WTC11 (cell line): ENCODE results near the gene RXRA. TPM values are rescaled to one million over a fixed set of nuclear protein-coding genes. Genes with fewer than 3 reads are reported as not detected.

Experiments used
- ATAC-seq: fragments of 200-7000 bp; cut with Tn5 transposase; 2 replicates; pipeline ENCODE4 v1.10.0; 2021; ENCODE audit warnings: mild to moderate bottlenecking, moderate library complexity
- CTCF ChIA-PET: fragments of 300-600 bp; sonication (Branson Sonifier 250); formaldehyde crosslinking; loops from one replicate; lab custom pipeline; 2021; ENCODE audit warnings: antibody characterized with exemption; lab: Charles Lee
- POLR2A ChIA-PET: fragments of 350-600 bp; sonication (Branson Sonifier 250); formaldehyde crosslinking; loops from one replicate; lab custom pipeline; 2021; ENCODE audit warnings: antibody characterized with exemption; lab: Charles Lee
- DNase-seq: peaks from one replicate; pipeline ENCODE4 v3.0.0; 2021; ENCODE audit warnings: low spot score
- H3K27ac Mint-ChIP-seq: 2 replicates; pipeline ENCODE4 v1.8.0; 2021; ENCODE audit warnings: mixed read lengths
- H3K27me3 Mint-ChIP-seq: 2 replicates; pipeline ENCODE4 v1.8.0; 2021; ENCODE audit warnings: low read depth, mild to moderate bottlenecking, moderate library complexity, mixed read lengths
- H3K36me3 Mint-ChIP-seq: 2 replicates; pipeline ENCODE4 v1.8.0; 2021; ENCODE audit warnings: mixed read lengths
- H3K4me1 Mint-ChIP-seq: 2 replicates; pipeline ENCODE4 v1.8.0; 2022; ENCODE audit warnings: mixed read lengths
- H3K4me3 Mint-ChIP-seq: 2 replicates; pipeline ENCODE4 v1.8.0; 2021; ENCODE audit warnings: mild to moderate bottlenecking, moderate library complexity, mixed read lengths
- H3K9me3 Mint-ChIP-seq: 2 replicates; pipeline ENCODE4 v1.8.0; 2021; ENCODE audit warnings: mixed read lengths
- AFF4 ChIP-seq: sonication (generic); formaldehyde crosslinking; IDR thresholded peaks from 2 replicates; pipeline ENCODE4 v1.8.1; 2023; ENCODE audit warnings: mild to moderate bottlenecking, missing genetic modification reagents, borderline replicate concordance
- AR ChIP-seq: fragments of 250-450 bp; sonication (Bioruptor Pico); IDR thresholded peaks from 2 replicates; pipeline ENCODE4 v1.9.0; 2021; ENCODE audit warnings: mild to moderate bottlenecking
- ARID4B ChIP-seq: sonication (generic); formaldehyde crosslinking; IDR thresholded peaks from 2 replicates; pipeline ENCODE4 v1.8.0; 2023; ENCODE audit warnings: missing genetic modification reagents, mild to moderate bottlenecking, borderline replicate concordance
- ATF6 ChIP-seq: sonication (generic); formaldehyde crosslinking; IDR thresholded peaks from 2 replicates; pipeline ENCODE4 v1.8.1; 2023; ENCODE audit warnings: mild to moderate bottlenecking, missing genetic modification reagents
- CDX4 ChIP-seq: fragments of 250-450 bp; sonication (Bioruptor Pico); IDR thresholded peaks from 2 replicates; pipeline ENCODE4 v1.9.0; 2021; ENCODE audit warnings: moderate library complexity, mild to moderate bottlenecking, inconsistent platforms, borderline replicate concordance
- CREM ChIP-seq: sonication (generic); formaldehyde crosslinking; IDR thresholded peaks from 2 replicates; pipeline ENCODE4 v1.8.1; 2022; ENCODE audit warnings: mild to moderate bottlenecking, missing genetic modification reagents, moderate library complexity
- E2F1 ChIP-seq: sonication (generic); formaldehyde crosslinking; IDR thresholded peaks from 2 replicates; pipeline ENCODE4 v1.8.0; 2022; ENCODE audit warnings: mild to moderate bottlenecking, missing genetic modification reagents
- FOXJ3 ChIP-seq: sonication (generic); formaldehyde crosslinking; IDR thresholded peaks from 2 replicates; pipeline ENCODE4 v1.9.0; 2021; ENCODE audit warnings: missing genetic modification reagents, mild to moderate bottlenecking, borderline replicate concordance
- IRF1 ChIP-seq: sonication (generic); formaldehyde crosslinking; IDR thresholded peaks from 2 replicates; pipeline ENCODE4 v1.8.0; 2023; ENCODE audit warnings: missing genetic modification reagents
- JAZF1 ChIP-seq: fragments of 250-450 bp; sonication (Bioruptor Pico); IDR thresholded peaks from 2 replicates; pipeline ENCODE4 v1.9.0; 2021; ENCODE audit warnings: moderate library complexity, mild to moderate bottlenecking, inconsistent platforms
- KAT7 ChIP-seq: sonication (generic); formaldehyde crosslinking; IDR thresholded peaks from 2 replicates; pipeline ENCODE4 v1.8.1; 2023; ENCODE audit warnings: missing genetic modification reagents, mild to moderate bottlenecking, borderline replicate concordance
- NR2C2 ChIP-seq: sonication (generic); formaldehyde crosslinking; IDR thresholded peaks from 2 replicates; pipeline ENCODE4 v1.8.0; 2022; ENCODE audit warnings: mild to moderate bottlenecking, missing genetic modification reagents
- SOX15 ChIP-seq: fragments of 250-450 bp; sonication (Bioruptor Pico); IDR thresholded peaks from 2 replicates; pipeline ENCODE4 v1.9.0; 2021; ENCODE audit warnings: mild to moderate bottlenecking
- TEAD4 ChIP-seq: sonication (generic); formaldehyde crosslinking; IDR thresholded peaks from 2 replicates; pipeline ENCODE4 v1.8.0; 2022; ENCODE audit warnings: mild to moderate bottlenecking, missing genetic modification reagents
- ZNF232 ChIP-seq: sonication (generic); formaldehyde crosslinking; IDR thresholded peaks from 2 replicates; pipeline ENCODE4 v1.8.0; 2022; ENCODE audit warnings: mild to moderate bottlenecking, missing genetic modification reagents
- total RNA-seq: library from RNA; stranded (reverse); gene quantifications from 3 replicates; pipeline ENCODE4 v1.2.3, GENCODE V29; 2021

The RXRA gene
- total RNA-seq, 1 experiment from 2014 or later, result 27.5 TPM

GRCh38 chr9:134360180-134360759, 34.0 kb downstream of the RXRA start:
- Mint-ChIP-seq H3K27ac (no peak overlapping the region), H3K4me1 (peaks cover under 1% of the 10 kb centered on the region), H3K36me3 (no peaks in the 10 kb centered on the region), H3K4me3 (no peak overlapping the region), H3K9me3 (no peaks in the 10 kb centered on the region), H3K27me3 (no peaks in the 10 kb centered on the region)
- DNase-seq, result no peak
- ChIA-PET CTCF (no interaction called here), POLR2A (no interaction called here)
- no peak for TF ChIP-seq JAZF1 (CRISPR knock-in tag)
- no peak for TF ChIP-seq ARID4B (CRISPR knock-in tag)
- no peak for TF ChIP-seq CREM (CRISPR knock-in tag)
- TF ChIP-seq ZNF232 (CRISPR knock-in tag), result no peak
- TF ChIP-seq E2F1, result no peak
- TF ChIP-seq FOXJ3 (CRISPR knock-in tag), result no peak
- TF ChIP-seq NR2C2, result no peak
- TF ChIP-seq AFF4 (CRISPR knock-in tag), result no peak
- no peak for TF ChIP-seq IRF1
- TF ChIP-seq ATF6 (CRISPR knock-in tag), result no peak
- TF ChIP-seq SOX15 (CRISPR knock-in tag), result no peak
- no peak for TF ChIP-seq TEAD4 (CRISPR knock-in tag)
- no peak for TF ChIP-seq CDX4 (CRISPR knock-in tag)
- TF ChIP-seq AR (CRISPR knock-in tag), result no peak
- no peak for TF ChIP-seq KAT7 (CRISPR knock-in tag)
- ATAC-seq, result no peak
